ENCODE data around the gene OR52B6. TPM values are rescaled to one million over a fixed set of nuclear protein-coding genes. Genes with fewer than 3 reads are reported as not detected.

Gene OR52B6
- total and polyA plus RNA-seq, 2 of the 13 experiments (the other 11 are each of a cell fraction or from before 2014, with no cell fraction given) = not detected

GRCh38 chr11:5564259-5565019, 16.2 kb upstream of the OR52B6 start:
- 0% methylated on average over 1 of the region's 1 CpG for WGBS (ENCODE audit: low lambda C conversion rate)
- no TSS peak for BruUV-seq (replicated peaks)
- Histone ChIP-seq H4K20me1 (ENCODE audit: insufficient read depth, low read length) (no peaks in the 10 kb centered on the region), H3K4me1 (ENCODE audit: insufficient read depth, low read length) (no peaks in the 10 kb centered on the region), H2AFZ (ENCODE audit: low read length) (no peak overlapping the region), H3K36me3 (replicated peaks in 1 of 2; ENCODE audit: control insufficient read depth in 1 of 2, insufficient read depth in 2 of 2, low read length in 2 of 2) (no peaks in the 10 kb centered on the region), H3K9me3 (ENCODE audit: low read length) (no peaks in the 10 kb centered on the region), H3K79me2 (ENCODE audit: insufficient read depth, low read length) (no peaks in the 10 kb centered on the region), H3K27me3 (ENCODE audit: control insufficient read depth in 1 of 2, insufficient read depth in 2 of 2, low read length in 2 of 2) (peaks cover 1 to 4% of the 10 kb centered on the region in 2 experiments; a peak in 1 of 5 replicates), H3K4me3 (replicated peaks in 1 of 3; ENCODE audit: insufficient read depth in 1 of 3, low read depth in 2 of 3, low read length in 3 of 3) (no peak overlapping the region), H3K4me2 (ENCODE audit: low read depth, low read length) (no peak overlapping the region), H3K27ac (ENCODE audit: extremely low read length, insufficient read depth, low read length) (no peak overlapping the region), H3K9ac (ENCODE audit: insufficient read depth, low read depth, low read length) (no peak overlapping the region)
- in situ Hi-C loops (cut with HindIII; ENCODE audit: extremely low pct_ligation_motif_present, low pct_unique_long_range_greater_than_20kb) (no loop called here), intact Hi-C loops (cut with micrococcal nuclease; ENCODE audit: unreplicated experiment) (no loop called here)
- POLR2A ChIA-PET = no interaction called here
- ATAC-seq (no peak), FAIRE-seq (no peak), DNase-seq (ENCODE audit: low spot score) (no peak)
- CTCF ChIA-PET (ENCODE audit: low intra/inter-chr PET ratio, low total read pairs) = no interaction called here
- TF ChIP-seq, protein P1, sequence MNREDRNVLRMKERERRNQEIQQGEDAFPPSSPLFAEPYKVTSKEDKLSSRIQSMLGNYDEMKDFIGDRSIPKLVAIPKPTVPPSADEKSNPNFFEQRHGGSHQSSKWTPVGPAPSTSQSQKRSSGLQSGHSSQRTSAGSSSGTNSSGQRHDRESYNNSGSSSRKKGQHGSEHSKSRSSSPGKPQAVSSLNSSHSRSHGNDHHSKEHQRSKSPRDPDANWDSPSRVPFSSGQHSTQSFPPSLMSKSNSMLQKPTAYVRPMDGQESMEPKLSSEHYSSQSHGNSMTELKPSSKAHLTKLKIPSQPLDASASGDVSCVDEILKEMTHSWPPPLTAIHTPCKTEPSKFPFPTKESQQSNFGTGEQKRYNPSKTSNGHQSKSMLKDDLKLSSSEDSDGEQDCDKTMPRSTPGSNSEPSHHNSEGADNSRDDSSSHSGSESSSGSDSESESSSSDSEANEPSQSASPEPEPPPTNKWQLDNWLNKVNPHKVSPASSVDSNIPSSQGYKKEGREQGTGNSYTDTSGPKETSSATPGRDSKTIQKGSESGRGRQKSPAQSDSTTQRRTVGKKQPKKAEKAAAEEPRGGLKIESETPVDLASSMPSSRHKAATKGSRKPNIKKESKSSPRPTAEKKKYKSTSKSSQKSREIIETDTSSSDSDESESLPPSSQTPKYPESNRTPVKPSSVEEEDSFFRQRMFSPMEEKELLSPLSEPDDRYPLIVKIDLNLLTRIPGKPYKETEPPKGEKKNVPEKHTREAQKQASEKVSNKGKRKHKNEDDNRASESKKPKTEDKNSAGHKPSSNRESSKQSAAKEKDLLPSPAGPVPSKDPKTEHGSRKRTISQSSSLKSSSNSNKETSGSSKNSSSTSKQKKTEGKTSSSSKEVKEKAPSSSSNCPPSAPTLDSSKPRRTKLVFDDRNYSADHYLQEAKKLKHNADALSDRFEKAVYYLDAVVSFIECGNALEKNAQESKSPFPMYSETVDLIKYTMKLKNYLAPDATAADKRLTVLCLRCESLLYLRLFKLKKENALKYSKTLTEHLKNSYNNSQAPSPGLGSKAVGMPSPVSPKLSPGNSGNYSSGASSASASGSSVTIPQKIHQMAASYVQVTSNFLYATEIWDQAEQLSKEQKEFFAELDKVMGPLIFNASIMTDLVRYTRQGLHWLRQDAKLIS (CRISPR knock-in tag; IDR thresholded peaks at IDR 0.05) = no peak
- TF ChIP-seq, protein P2, sequence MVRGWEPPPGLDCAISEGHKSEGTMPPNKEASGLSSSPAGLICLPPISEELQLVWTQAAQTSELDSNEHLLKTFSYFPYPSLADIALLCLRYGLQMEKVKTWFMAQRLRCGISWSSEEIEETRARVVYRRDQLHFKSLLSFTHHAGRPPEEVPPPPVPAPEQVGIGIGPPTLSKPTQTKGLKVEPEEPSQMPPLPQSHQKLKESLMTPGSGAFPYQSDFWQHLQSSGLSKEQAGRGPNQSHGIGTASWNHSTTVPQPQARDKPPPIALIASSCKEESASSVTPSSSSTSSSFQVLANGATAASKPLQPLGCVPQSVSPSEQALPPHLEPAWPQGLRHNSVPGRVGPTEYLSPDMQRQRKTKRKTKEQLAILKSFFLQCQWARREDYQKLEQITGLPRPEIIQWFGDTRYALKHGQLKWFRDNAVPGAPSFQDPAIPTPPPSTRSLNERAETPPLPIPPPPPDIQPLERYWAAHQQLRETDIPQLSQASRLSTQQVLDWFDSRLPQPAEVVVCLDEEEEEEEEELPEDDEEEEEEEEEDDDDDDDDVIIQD (CRISPR knock-in tag; IDR thresholded peaks at IDR 0.05; ENCODE audit: low read depth) = no peak
- TF ChIP-seq FOSL2 (CRISPR knock-in tag; IDR thresholded peaks at IDR 0.05) = no peak
- TF ChIP-seq KDM5A (IDR thresholded peaks at IDR 0.05; ENCODE audit: borderline replicate concordance, low read length) = no peak
